Skeletal muscle cell (primary cell): ENCODE measurements around the gene CCDC81.
"Not testable (repeated sequence)": the region's sequence is repeated elsewhere in the genome, so short reads cannot be mapped to it uniquely, and the experiment has no call there.

ENCODE experiments used
- DNase-seq: peaks from one replicate; pipeline ENCODE4 v3.0.0-alpha.2; 2010; ENCODE audit warnings: low read depth
- H3K4me3 ChIP-seq: 2 replicates; pipeline ENCODE4 v1.5.1; 2011; ENCODE audit warnings: low read depth, mild to moderate bottlenecking, control low read depth, low read length, moderate library complexity

CCDC81 gene

DNA sequence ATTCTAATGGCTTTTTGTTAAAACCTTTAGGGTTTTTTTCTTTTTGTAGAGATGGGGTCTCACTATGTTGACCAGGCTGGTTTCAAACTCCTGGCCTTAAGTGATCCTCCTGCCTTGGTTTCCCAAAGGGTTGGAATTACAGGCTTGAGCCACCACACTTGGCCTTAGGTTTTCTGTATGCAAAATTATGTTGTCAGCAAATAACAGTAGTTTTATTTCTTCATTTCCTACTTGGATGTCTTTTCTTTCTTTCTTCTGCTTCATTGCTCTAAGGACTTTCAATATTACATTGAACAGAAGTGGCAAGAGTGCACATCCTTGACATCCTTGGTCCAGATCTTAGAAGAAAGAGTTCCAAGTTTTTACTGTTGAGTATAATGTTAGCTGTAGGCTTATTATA lies 52.8 kb downstream of the CCDC81 start:
- no peak overlapping the region for H3K4me3 ChIP-seq
- no peak for DNase-seq

DNA sequence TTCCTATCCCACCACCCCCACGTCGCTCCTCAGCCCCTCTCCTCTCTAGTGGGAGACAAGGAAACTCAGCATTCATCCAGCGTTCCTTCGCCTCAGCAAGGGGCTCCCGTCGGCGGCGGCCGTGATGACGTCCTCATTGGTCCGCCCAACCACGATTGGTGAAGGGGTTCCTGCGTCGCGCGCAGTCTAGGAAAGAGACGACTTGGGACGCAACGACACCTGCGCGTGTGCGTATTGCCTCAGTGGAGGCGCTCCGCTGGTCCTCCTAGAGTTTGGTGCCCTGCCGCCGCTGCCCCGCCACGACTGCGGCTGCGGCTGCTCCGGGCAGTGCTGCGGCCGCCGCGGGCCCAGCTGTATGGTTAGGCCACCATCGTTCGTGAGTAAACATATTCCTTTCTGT lies 56.6 kb downstream of the CCDC81 start:
- H3K4me3 ChIP-seq, result no peak overlapping the region
- DNase-seq, result no peak

GRCh38 chr11:86433361-86434095 lies 58.8 kb downstream of the CCDC81 start:
- H3K4me3 ChIP-seq, DNase-seq: not testable (repeated sequence)

DNA sequence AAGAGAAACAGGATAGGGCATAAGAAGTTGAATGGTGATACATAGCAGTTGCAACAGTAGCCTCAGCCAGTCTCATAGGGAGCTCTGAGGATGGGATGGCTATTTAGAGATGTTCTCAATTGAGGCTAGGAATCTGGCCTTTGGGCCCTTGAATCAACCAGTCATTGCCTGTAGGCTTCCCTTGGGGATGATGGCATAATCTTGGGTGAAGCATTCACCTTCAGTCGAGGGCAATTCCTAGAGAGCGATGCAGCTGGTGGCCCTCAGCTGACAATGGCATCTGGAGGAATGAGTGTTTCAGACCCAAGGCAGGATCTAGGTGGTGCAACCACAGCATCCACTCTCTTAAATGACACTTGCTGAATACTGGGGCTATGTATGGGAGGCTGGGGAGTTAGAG lies 61.0 kb downstream of the CCDC81 start:
- no peak for DNase-seq
- H3K4me3 ChIP-seq, result no peak overlapping the region

GRCh38 chr11:86438685-86439084 lies 64.0 kb downstream of the CCDC81 start:
- peak; percentile 51 for DNase-seq
- H3K4me3 ChIP-seq, result no peak overlapping the region

DNA sequence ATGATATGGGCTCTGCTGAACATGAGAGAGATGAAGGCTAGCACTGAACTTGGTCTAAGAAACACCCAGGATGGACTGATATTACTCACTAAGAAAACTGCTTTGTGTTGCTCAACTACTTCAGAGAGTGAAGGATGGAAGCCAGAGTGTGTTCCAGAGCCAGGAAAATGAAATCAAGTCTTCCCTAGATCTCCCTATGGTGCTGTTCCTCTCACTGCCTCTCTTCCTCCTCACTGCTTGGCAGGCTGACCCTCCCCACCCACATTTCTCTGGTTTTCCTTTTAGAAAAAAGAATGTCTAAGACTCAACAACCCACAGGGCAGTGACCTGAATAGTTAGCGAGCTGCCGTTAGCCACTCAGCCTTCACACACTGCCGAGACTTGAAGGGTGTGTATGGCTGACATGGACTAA lies 65.6 kb downstream of the CCDC81 start:
- no peak overlapping the region for H3K4me3 ChIP-seq
- peak; percentile 75 for DNase-seq

DNA sequence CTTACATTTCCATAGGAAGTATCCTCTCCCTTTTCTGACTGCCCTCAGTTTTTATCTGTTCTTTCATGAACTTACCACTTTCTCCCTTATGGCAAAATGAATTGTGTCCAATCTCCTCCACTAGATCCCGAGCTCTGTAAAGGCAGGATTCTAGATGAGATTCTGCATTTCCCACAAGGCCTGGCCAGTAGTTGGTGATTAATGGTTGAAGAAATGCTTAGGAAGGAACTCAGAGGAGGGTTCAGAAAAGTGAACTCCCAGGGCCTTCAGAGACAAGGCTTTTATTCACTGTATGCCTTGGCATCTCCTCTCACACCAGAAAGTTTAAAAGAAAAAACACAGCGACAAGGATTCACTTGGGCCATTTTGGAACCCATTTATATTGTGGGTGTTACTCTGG lies 66.2 kb downstream of the CCDC81 start:
- DNase-seq, result no peak
- H3K4me3 ChIP-seq, result no peak overlapping the region

DNA sequence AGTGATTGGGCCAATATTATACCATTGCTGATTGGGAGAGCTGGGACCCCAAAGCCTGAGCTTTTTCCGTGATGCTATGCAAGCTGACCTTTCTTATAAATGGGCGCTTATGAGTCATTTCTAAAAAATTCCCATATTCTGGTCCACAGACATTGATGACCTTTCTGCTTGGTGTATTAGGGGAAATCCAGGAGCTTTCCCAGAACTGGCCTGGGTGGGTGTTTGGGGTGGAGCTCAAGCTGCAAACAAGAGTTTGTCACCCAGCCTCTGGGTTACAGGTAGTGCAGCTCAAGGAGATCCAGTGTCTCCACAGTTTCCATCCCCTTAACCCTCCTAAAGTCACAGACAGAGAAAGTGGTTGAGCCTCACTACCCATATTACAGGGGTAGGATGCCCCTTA lies 67.7 kb downstream of the CCDC81 start:
- no peak overlapping the region for H3K4me3 ChIP-seq
- no peak for DNase-seq

DNA sequence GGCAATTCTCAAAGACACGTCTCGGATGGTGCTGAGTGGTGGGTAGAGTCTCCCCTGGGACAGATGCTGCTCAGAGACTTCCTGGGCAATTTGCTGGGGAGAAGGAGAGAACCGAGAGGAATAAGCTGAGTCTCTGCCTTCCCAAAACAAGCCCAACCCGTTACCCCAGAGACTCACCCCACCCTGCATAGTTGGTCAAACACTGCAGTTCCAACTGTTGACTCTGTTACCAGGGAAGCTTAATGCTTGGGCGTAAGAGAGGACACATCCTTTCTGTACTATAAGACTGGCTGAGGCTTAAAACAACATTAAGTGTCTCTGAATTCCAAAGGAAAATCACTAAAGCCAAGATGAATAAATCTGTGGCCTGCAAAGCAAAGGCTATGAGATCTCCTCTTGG lies 68.1 kb downstream of the CCDC81 start:
- no peak overlapping the region for H3K4me3 ChIP-seq
- no peak for DNase-seq

- no peak for DNase-seq
- no peak overlapping the region for H3K4me3 ChIP-seq
Observed at GRCh38 chr11:86443415-86443814, 68.7 kb downstream of the CCDC81 start.

GRCh38 chr11:86444981-86445380 lies 70.3 kb downstream of the CCDC81 start:
- DNase-seq, result no peak
- H3K4me3 ChIP-seq, result no peak overlapping the region

DNA sequence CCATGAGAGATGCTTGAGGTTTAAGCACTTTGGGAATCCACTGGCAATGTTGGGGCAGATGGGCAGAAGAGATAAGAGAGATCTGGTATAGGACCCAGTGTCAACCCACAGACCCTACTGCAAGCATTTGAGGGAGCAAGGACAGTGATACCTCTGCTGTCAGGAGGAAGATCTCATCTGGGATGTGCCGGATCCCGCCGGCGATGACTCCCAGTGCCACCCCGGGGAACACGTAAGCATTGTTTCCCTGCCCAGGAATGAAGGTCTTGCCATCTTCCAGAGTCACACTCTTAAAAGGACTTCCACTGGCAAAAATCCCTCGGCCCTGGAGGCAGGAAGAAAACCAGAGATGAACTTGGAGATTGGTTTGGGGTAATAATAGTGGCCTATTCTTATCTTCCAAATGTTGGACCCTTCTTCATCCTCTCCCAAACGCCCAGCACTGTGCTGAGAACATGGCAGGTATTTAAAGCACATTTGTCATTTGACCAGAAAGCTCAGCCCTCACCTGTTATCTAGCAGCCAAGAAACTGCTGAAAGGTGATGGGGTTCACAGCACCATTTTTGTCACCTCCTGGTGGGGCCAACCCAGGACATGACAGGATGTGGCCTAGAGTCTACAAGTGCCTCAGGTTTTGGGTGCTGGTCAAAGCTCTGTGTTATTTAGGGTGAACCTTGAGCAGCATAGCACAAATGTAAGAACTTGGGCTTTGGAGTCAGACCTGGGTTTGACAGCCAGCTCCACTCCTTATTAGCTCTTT lies 71.7 kb downstream of the CCDC81 start:
- no peak for DNase-seq
- no peak overlapping the region for H3K4me3 ChIP-seq

- no peak for DNase-seq
- no peak overlapping the region for H3K4me3 ChIP-seq
Observed at GRCh38 chr11:86446924-86447285, 72.2 kb downstream of the CCDC81 start.

DNA sequence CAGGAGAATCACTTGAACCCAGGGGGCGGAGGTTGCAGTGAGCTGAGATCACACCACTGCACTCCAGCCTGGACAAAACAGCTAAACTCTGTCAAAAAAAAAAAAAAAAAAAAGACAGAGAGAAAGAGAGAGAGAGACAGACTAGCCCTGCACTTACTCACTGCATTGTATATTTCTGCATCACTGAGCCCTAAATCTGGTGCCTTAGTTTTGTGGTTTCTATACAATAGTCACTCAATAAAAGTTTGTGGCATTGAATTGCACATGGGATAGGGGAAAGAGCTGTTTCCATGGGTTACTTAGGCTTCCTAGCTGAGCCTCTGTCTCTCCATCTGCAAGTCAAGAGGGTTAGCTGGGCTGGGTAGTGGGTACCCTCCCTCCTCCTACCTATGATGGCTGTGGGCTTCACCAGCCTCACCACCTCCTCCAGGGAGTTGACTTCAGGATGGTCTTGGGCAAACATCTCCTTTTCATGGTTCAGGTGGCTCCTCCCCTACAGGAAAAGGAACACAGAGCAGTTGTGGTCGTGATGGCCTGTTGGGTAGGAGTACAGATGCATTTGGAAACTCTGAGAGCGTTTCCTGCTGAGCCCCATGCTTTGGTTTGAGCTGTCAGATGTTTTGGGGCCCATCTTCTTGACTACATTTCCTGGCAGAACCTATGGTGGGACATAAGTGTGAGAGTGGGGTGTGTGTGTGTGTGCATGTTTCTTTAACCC lies 73.2 kb downstream of the CCDC81 start:
- no peak for DNase-seq
- no peak overlapping the region for H3K4me3 ChIP-seq

GRCh38 chr11:86449993-86450629 lies 75.4 kb downstream of the CCDC81 start:
- no peak overlapping the region for H3K4me3 ChIP-seq
- no peak for DNase-seq

DNA sequence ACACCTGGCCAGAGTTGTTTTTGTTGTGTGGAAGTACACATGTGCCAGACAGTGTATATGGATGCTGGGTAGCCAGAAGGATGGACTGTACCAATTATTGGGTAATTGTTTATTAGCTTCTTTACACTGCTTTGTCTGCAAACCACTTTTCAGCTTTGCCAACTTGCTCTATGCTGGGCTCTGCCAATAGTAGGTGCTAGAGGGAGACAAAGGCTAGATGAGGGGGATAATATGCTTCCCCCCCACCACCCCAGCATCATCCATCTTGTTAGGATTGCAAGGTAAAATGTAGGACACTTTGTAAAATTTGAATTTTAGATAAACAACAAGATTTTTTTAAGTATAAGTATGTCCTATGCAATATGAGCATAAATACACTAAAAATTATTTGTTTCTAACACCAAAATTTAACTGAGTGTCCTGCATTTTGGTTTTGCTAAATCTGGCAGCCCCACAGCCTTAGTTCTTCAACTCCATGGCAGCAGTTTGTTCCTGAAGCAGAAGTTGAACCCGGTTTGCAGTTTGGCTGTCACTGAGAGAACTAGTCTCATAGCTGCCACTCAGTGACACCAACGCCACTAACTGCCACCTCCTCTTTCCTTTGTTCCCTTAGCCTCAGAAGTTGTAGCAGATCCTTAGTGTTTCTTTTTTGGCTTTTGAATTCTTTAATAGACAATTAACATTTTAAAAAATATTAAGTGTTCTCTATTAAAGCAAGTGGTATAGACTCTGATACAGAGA lies 78.8 kb downstream of the CCDC81 start:
- no peak overlapping the region for H3K4me3 ChIP-seq
- DNase-seq, result no peak

- H3K4me3 ChIP-seq, result no peak overlapping the region
- DNase-seq, result peak; percentile 25
Observed at GRCh38 chr11:86456075-86456939, 81.6 kb downstream of the CCDC81 start.

- no peak for DNase-seq
- H3K4me3 ChIP-seq, result no peak overlapping the region
Observed at GRCh38 chr11:86458294-86459001, 83.8 kb downstream of the CCDC81 start.
